ENCODE data around the gene RASIP1.
A peak's percentile ranks its signal among the peaks of the same experiment; 100 is the strongest.
"Not testable (repeated sequence)": the region's sequence is repeated elsewhere in the genome, so short reads cannot be mapped to it uniquely, and the experiment has no call there.

Gene RASIP1

GRCh38 chr19:48731452-48731851, 9.0 kb downstream of the RASIP1 start:
- DNase-seq (ENCODE audit: low read depth) = no peak

GRCh38 chr19:48728911-48729664, 11.3 kb downstream of the RASIP1 start:
- DNase-seq (ENCODE audit: low read depth) = no peak

DNA sequence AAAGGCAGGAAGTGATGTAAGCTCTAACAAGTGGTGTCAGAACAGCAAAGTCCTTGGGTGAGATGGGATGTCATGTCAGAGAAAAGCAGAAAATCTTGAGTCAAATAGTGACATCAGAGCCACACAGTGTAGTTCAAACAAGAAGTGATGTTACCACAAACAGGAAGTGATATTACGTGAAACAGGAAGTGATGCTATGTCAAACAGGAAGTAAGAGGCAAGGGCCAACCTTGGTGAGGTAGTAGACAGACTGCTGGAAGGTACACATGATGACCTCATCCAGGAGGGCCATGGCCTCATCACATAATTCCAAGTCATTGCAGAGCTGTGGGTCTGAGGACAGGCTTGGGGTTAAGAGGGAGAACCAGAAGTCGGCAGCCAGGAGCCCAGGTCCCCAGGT, 13.9 kb downstream of the RASIP1 start:
- peak; percentile 17 for DNase-seq (ENCODE audit: low read depth)

DNA sequence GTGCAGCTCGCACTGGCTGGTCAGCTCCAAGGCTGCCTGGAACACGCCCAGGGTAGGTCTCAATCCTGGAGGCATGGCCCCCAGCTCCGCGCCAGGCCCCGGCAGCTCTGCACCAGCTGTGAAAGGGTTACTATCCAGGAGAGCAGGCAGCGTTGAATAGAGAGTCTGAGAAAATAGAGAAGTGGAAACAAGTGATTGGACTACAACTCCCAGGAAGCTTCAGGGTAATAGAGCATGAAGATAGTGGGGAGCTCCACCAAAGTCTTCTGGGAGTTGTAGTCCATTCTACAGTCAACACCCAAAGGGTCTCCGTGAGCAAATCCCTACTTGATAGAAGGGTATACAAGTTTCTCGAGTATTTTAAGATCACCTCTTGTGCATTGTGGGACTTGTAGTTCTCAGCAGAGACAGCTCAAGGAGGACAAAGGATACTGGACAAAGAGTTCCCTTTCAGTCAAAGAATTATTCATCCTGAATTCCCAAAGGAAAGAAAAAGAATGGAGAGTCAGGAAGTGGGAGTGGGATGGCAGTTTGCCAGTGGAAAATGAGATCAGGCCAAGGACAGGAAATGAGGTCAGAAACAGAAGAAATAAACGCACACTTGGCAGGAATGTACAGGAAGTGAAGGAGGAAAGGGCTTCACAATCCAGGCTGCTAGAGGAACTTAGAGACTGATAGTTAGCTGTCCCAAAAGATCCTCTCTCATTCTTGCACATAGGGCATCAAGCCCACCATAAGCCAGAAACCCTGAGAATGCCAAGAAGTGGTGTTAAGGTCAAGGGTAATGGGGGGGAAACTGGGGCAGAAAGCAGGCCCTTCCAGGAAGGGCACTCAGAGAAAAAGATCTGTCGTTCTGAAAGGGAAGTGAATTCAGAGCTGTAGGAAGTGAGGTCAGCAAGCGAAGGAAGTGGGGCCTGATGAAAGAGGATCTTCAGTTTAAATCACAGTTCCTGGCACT, 15.3 kb downstream of the RASIP1 start:
- DNase-seq (ENCODE audit: low read depth) = peak; percentile 93

DNA sequence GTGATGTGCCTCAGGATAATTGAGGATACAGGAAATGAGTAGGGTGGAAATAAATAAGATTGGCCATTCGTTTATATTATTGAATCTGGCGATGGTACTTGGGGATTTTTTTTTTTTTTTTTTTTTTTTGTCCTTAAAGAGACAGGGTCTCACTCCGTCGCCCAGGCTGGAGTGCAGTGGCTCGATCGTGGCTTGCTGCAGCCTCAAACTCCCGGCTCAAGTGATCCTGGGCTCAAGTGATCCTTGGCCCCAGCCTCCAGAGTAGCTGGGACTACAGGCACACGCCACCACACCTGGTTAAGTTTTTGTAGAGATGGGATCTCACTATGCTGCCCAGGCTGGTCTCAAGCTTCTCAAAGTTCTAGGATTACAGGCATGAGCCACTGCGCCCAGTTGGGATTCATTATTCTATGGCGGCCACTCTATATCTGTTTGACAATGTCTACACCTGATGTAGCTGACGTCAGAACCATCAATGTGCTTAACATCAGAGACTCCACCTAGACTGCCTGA, 18.2 kb downstream of the RASIP1 start:
- DNase-seq (ENCODE audit: low read depth) = no peak

GRCh38 chr19:48720613-48721296, 19.7 kb downstream of the RASIP1 start:
- peak; percentile 99 for DNase-seq (ENCODE audit: low read depth)

GRCh38 chr19:48720251-48720612, 20.2 kb downstream of the RASIP1 start:
- no peak for DNase-seq (ENCODE audit: low read depth)

- no peak for DNase-seq (ENCODE audit: low read depth)
Observed at GRCh38 chr19:48719263-48720171, 20.9 kb downstream of the RASIP1 start, which contains the start of gene MAMSTR. MAMSTR (minus strand) TSS chr19:48719725; CDS start chr19:48719031, 694 bp downstream.

GRCh38 chr19:48718711-48719231, 21.6 kb downstream of the RASIP1 start:
- no peak for DNase-seq (ENCODE audit: low read depth)

DNA sequence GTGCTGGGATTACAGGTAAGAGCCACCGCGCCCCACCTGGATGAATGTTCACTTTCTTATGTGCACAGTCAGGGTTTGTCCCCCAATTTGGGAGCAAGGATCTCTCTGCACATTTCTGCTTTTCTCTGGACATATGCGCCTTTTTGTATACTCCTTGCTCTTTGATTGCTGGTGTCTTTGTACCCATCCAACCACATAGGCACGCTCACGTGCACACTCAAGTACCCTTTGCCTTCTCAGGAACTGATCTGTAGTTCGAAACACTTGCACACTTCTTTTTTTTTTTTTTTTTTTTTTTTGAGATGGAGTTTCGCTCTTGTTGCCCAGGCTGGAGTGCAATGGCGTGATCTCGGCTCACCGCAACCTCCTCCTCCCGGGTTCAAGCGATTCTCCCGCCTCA, 22.3 kb downstream of the RASIP1 start:
- DNase-seq (ENCODE audit: low read depth) = not testable (repeated sequence)

DNA sequence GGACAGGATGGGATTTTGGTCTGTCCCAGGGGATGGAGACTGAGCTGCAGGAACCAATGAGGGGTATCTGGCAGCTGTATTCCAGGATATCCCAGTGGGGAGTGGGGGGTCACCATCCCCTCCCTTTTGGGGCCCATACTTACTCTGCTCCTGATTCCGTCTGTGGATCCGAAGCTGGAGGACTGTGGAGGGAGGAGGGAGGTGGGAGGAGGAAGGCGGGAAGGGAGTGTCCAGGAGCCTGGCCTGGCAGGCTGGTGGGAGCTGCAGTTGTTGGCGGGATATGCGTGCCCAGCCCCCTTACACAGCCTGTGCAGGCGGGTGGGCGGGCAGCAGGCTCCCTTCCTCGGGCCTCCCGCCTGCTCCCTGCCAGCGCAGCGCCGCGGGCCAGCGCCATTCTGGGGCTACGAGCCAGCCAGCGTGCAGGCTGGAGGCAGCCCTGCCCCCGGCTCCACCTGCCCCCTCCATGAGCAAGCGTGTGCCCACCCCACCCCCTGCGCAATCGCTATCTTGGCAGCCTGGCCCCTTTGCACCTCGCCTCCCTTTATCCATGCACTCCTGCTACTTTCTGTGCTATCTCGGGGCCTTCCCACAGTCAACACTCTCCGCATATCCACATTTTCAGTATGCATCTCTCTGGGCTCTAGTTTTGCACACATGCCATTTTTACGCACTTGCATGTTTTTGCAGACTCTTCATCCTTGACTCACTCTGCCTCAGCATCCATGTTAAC, 23.7 kb downstream of the RASIP1 start:
- peak; percentile 57 for DNase-seq (ENCODE audit: low read depth)

DNA sequence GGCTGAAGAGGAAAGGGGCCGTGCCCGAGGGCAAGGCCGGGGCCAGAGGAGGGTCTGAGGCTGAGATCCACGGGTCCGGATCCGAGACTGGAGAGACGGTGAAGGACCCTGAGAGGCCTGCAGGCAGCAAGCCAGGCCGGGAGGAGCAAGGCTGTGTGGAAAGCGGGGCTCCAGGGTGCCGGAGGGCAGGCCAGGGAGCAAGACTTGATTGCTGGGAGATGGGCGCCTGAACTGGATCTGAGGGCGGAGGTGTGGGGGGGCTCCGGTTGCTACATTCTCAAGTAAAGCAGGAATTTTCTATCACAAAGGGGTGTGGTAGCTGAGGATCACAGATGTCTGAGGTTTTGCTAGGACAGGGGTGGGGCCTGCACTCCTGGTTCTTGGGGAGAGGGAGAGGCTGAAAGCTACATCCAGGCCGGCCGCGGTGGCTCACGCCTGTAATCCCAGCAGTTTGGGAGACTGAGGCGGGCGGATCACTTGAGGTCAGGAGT, 24.7 kb downstream of the RASIP1 start:
- DNase-seq (ENCODE audit: low read depth) = peak; percentile 9

- DNase-seq (ENCODE audit: low read depth) = no peak
Observed at GRCh38 chr19:48714759-48715675, 25.4 kb downstream of the RASIP1 start.

- peak; percentile 99 for DNase-seq (ENCODE audit: low read depth)
Observed at GRCh38 chr19:48713864-48714755, 26.3 kb downstream of the RASIP1 start.

DNA sequence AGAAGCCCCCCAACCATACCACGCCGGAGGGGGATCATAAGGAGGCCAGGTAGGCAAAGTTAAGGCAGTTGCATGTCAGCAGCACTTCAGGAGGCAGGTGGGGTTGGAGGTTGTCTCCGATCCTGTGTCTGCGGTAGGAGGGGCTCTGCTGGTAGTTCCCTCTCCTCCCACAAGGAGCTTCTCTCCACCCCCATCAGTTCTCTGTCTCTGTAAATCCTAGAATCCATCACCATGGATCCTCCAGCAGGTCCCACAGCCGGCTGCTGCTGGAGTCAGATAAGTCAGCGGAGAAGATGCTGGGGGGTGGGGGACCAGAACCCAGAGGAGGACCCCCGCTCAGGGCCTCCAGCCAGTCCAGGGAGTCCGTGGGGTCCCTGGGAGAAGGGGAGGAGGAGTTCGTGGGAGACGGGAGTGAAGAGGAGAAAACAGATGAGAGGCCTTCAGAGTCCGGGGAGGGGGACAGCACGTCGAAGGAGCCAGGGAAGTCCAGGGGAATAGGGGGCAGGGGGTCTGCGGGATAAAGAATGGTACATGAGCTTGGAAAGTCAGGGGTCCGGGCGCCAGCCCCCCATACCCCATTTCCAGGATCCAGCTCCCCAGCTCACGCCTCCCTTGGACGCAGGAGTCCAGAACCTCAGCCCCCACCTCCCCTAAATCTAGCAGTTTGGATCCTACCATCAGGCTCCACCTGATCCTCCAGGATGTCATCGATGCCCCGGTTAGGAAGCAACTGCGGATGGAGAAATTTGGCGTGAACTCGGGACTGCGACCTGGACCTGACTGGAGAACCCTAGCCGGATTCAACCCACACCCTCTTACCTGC, 27.2 kb downstream of the RASIP1 start:
- DNase-seq (ENCODE audit: low read depth) = peak; percentile 52

DNA sequence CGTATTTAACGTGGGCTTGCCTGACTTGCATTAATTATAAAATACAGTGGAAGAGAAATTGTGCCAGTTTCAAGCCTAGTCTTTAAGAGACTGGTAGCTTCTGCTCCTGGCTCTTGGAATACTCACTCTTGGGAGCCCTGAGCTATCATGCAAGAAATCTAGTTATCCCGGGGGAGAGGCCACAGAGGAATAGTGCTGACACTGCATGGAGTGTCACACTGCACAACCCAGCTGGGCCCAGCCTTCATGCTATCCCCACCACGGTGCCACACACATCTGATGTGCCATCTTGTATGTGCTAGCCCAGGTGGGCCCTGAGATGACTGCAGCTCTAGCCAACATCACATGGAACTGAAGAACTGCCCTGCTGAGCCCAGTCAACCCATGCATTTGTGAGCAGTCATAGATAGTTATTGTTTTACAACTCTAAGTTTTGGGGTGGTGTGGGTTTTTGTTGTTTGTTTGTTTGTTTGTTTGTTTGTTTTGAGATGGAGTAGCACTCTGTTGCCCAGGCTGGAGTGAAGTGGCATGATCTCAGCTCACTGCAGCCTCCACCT, 29.2 kb downstream of the RASIP1 start:
- DNase-seq (ENCODE audit: low read depth) = no peak

- no peak for DNase-seq (ENCODE audit: low read depth)
Observed at GRCh38 chr19:48708471-48708870, 31.9 kb downstream of the RASIP1 start.

All from ELR (cell line).